ENCODE results near the gene RFFL. TPM values are rescaled to one million over a fixed set of nuclear protein-coding genes. Genes with fewer than 3 reads are reported as not detected.
"Not testable (repeated sequence)": the region's sequence is repeated elsewhere in the genome, so short reads cannot be mapped to it uniquely, and the experiment has no call there.

Gene RFFL
- total RNA-seq: 6.0 and 7.3 TPM in 2 replicates

GRCh38 chr17:35063514-35064223 is at the start of gene RFFL:
TSS of gene RFFL (minus strand) at chr17:35063707. CDS start at chr17:35026553, 37,154 bp downstream.
- DNase-seq (ENCODE audit: low read depth in 2 of 2): peak; percentile 93 to 97

GRCh38 chr17:35110791-35111190 is 47.3 kb upstream of the RFFL start:
- not testable (repeated sequence) for DNase-seq (ENCODE audit: low read depth in 2 of 2)

- DNase-seq (ENCODE audit: low read depth in 2 of 2): no peak
These were observed 41.4 kb upstream of the RFFL start for GRCh38 chr17:35104844-35105450.

- no peak for DNase-seq (ENCODE audit: low read depth in 2 of 2)
These were observed 39.8 kb upstream of the RFFL start for GRCh38 chr17:35103271-35103670.

GRCh38 chr17:35101725-35102124 is 38.2 kb upstream of the RFFL start:
- DNase-seq (ENCODE audit: low read depth in 2 of 2): no peak

- no peak for DNase-seq (ENCODE audit: low read depth in 2 of 2)
These were observed 37.5 kb upstream of the RFFL start for GRCh38 chr17:35101036-35101435.

GRCh38 chr17:35099908-35100307 is 36.4 kb upstream of the RFFL start:
- DNase-seq (ENCODE audit: low read depth in 2 of 2): no peak

- DNase-seq (ENCODE audit: low read depth in 2 of 2): no peak
These were observed 34.3 kb upstream of the RFFL start for GRCh38 chr17:35097776-35098175.

GRCh38 chr17:35095741-35096140 is 32.2 kb upstream of the RFFL start:
- DNase-seq (ENCODE audit: low read depth in 2 of 2): no peak

- DNase-seq (ENCODE audit: low read depth in 2 of 2): peak in 1 of 2 donors; percentile 30
These were observed 31.4 kb upstream of the RFFL start for GRCh38 chr17:35094902-35095301.

GRCh38 chr17:35090707-35091106 is 27.2 kb upstream of the RFFL start:
- DNase-seq (ENCODE audit: low read depth in 2 of 2): not testable (repeated sequence)

- DNase-seq (ENCODE audit: low read depth in 2 of 2): peak; percentile 26 to 74
These were observed 26.2 kb upstream of the RFFL start for GRCh38 chr17:35089586-35090296.

- peak; percentile 35 to 83 for DNase-seq (ENCODE audit: low read depth in 2 of 2)
These were observed 25.5 kb upstream of the RFFL start for GRCh38 chr17:35088881-35089585.

- DNase-seq (ENCODE audit: low read depth in 2 of 2): peak in 1 of 2 donors; percentile 60
These were observed 24.9 kb upstream of the RFFL start for GRCh38 chr17:35088356-35088880.

- peak in 1 of 2 donors; percentile 9 for DNase-seq (ENCODE audit: low read depth in 2 of 2)
These were observed 24.3 kb upstream of the RFFL start for GRCh38 chr17:35087731-35088355.

GRCh38 chr17:35086931-35087573 is 23.5 kb upstream of the RFFL start:
- DNase-seq (ENCODE audit: low read depth in 2 of 2): no peak

- DNase-seq (ENCODE audit: low read depth in 2 of 2): no peak
These were observed 22.7 kb upstream of the RFFL start for GRCh38 chr17:35086164-35086563.

- DNase-seq (ENCODE audit: low read depth in 2 of 2): no peak
These were observed 21.5 kb upstream of the RFFL start for GRCh38 chr17:35084987-35085386.

GRCh38 chr17:35083071-35083470 is 19.6 kb upstream of the RFFL start:
- DNase-seq (ENCODE audit: low read depth in 2 of 2): no peak

- peak in 1 of 2 donors; percentile 50 for DNase-seq (ENCODE audit: low read depth in 2 of 2)
These were observed 18.7 kb upstream of the RFFL start for GRCh38 chr17:35082073-35082657.
